Measurements from ENCODE around the gene SUDS3.
"Not testable (repeated sequence)": the region's sequence is repeated elsewhere in the genome, so short reads cannot be mapped to it uniquely, and the experiment has no call there.

The SUDS3 gene, protein sequence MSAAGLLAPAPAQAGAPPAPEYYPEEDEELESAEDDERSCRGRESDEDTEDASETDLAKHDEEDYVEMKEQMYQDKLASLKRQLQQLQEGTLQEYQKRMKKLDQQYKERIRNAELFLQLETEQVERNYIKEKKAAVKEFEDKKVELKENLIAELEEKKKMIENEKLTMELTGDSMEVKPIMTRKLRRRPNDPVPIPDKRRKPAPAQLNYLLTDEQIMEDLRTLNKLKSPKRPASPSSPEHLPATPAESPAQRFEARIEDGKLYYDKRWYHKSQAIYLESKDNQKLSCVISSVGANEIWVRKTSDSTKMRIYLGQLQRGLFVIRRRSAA

DNA sequence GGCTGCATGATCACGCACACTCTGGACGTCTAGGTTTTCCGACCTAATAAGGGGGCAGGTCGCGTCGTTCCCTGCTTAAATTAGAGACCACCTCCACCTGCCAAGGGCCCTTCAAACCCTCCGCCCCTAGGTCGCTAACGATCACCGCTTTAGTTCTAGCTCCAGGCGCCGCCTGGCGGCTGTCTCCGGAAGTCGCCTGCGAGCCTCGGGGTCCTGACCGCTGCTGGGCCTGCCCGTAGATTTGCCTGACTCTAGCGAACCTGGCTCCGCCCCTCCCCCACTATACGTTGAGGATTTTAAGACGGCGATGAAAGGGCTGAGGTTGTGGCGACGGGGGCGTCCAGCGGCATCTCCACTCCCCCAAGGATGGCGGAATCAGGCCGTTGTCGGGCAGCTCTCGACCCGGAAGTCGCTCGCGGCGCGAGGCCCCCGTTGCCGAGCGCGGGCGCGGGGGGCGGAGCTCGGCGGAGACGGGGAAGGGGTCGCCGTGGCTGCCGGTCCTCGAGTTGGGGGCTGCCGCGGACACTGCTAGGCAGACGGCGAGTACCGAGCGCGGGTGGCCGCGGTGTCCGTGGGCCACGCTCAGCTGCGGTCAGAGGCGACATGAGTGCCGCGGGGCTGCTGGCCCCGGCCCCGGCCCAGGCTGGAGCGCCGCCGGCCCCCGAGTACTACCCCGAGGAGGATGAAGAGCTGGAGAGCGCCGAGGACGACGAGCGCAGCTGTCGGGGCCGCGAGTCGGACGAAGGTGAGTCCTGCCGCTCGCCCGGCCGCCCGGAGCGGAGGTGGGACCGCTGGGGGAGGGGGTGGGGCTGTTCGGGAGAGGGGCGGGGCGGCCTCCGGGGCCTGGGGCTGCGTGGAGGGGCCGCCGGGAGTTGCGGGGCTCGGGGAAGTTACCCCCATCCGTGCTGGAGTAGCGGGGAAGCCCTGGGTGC lies at the start of gene SUDS3:
Gene SUDS3, plus strand, starts transcription at position 467 of the 932 bp plus-strand sequence. Its CDS starts 137 bp downstream, at position 604.
- peak; percentile 84 for DNase-seq

DNA sequence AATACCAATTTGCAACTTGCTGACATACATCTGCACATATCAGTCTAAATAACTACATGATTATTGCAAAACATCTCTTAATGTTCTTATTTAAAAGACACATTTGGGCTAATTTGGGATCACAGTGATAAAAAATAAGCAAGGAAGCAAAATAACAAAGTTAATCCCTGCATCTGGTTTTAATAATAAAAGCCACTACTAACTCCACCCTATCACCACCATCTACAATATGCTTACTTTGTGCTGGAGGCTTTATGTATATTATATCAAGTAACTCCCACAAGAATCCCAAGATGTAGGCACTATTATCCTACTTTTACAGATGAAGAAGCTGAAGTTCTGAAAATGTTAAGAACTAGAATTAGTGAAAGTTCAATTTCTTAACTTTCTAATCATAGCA lies 49.4 kb upstream of the SUDS3 start:
- DNase-seq: no peak

DNA sequence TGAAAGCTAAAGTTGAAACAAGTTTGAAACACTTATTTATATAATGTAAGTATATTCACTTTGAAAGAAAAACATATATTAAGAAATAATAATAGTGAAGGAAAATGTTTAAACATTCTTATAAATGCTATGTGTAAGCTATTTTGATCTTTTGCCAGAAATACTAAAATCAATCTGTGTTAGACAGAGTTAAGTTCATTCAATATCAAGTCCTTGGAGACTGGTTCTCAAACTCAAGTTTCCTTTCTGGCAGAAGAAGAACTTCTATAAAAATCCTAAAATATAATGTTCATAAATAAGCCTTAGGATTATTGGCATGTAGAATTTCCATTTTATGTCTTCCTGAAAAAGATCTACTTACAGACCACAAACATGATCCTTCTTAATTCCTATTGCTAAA lies 49.0 kb upstream of the SUDS3 start:
- no peak for DNase-seq

DNA sequence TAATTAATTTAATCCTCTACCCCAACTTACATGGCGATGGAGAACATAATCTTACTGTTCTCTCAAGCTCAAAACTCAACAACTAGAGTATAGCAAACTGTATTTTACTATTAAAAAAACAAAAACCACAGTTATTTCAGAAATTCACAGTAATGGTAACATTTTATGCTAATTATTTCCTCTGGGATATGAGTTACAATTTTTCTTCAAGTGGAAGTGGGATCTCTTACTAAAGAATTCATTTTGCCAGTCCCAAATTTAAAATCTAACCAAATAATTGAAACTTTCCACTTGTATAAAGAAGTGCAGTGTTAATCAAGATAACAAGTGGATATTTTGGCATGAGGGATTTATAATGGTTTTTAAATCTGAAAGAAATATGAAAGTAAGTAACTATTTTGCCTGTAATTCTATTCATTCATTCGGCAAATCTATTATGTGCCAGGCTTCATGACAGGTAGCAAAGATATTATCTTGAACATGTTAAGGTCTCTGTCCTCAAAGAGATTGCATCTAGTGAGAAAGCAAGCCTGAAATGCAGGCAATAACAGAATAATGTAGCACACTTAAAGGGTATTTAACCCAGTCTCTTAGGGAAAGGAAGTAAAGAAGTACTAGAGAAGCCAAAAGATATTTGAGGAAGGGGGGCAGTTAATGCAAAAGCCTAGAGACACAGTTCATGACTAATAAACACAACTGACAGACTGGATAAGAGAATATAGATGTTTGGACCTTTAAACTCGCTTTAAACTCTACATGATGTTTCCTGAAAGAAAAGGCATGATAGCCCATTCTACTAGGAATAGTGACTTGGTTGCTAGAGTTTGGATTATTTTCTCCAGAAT lies 47.6 kb upstream of the SUDS3 start:
- DNase-seq: no peak

DNA sequence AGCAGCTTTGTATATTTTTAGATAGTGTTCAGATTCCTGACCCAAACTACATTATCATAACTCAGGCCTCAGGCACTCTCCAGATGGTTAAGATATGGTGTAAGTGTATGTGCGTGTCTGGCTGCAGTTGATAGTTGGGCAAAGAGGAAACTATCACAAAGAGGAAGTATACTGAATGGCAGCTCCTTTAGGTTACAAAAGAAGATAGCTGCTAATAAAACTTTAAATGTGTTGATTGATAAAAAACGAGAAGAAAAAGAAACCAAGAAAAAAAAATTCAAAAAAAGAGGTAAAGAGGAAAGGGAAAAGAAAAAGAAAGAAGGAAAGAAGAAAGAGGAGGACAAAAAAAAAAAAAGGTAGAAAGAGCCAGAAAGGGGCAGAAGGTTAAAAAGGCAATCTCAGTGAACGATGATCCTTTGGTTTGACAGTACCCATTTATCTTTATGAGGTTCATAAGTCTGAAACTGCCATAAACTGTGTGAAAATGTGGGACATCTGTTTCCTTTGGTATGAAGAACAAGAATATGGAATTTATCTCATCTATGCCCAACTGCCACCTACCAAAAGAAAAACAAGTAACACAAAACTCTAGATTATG lies 45.8 kb upstream of the SUDS3 start:
- no peak for DNase-seq

DNA sequence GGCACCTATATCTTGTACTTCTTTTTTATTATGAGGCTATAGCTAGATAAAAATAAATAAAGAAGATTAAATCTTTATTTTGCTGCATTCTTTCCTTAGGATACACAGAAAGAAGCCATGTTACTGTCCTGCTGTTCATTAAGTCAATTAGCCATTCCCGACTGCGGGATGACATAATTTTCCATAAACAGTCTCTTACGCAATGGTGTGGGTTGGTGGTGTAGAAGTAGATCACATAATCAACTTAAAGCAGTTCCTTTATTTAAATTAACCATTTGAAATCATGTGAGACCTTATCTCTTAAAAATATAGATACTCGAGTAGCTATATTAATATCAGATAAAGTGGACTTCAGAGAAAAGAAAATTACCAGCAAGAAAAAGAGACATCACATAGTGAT lies 43.8 kb upstream of the SUDS3 start:
- DNase-seq: no peak

DNA sequence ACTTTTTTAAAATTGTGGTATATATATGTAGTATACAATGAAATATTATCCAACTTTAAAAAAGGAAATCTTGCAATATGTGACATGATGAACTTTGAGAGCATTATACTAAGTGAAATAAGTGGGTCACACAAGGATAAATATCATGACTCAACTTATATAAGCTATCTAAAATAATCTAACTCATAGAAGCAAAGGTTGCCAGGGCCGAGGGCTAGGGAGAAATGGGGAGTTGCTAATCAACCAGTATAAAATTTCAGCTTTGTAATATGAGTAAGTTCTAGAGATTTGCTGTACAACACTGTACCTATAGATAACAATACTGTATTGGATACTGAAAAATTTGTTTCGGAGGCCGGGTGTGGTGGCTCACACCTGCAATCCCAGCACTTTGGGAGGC lies 42.1 kb upstream of the SUDS3 start:
- DNase-seq: no peak

DNA sequence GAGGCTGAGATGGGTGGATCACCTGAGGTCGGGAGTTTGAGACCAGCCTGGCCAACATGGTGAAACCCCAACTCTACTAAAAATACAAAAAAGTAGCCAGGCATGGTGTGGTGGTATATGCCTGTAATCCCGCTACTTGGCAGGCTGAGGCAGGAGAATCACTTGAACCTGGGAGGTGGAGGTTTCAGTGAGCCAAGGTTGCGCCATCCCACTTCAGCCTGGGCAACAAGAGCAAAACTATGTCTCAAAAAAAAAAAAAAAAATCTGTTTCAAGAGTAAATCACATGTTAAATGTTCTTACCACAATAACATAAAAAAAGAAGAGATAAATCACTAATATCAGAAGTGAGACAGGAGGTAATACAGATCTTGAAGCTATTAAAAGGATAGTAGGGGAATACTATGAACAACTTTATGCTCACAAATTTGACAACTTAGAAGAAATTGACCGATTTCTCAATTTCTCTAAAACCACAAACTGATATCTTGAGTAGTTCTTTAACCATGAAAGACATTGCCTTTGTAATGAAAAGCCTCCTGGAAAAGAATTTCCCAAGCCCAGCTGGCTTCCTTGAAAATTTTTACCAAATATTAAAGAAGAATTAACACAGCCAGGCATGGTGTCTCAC lies 41.3 kb upstream of the SUDS3 start:
- DNase-seq: no peak

DNA sequence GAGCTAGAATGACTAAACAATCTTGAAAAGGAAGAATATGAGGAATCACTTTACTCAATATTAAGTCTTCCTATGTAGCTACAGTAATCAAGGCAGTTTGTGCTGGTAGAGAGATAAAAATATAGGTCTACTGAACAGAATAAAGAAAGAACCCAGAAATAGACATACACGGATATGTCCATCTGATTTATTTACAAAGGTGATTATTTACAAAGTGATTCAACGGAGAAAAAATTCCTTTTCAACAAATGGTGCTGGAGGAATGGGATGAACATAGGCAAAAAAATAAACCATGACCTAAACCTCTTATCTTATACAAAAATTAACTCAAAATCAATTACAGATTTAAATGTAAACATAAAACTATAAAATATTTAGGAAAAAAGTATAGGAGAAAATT lies 40.2 kb upstream of the SUDS3 start:
- DNase-seq: no peak

DNA sequence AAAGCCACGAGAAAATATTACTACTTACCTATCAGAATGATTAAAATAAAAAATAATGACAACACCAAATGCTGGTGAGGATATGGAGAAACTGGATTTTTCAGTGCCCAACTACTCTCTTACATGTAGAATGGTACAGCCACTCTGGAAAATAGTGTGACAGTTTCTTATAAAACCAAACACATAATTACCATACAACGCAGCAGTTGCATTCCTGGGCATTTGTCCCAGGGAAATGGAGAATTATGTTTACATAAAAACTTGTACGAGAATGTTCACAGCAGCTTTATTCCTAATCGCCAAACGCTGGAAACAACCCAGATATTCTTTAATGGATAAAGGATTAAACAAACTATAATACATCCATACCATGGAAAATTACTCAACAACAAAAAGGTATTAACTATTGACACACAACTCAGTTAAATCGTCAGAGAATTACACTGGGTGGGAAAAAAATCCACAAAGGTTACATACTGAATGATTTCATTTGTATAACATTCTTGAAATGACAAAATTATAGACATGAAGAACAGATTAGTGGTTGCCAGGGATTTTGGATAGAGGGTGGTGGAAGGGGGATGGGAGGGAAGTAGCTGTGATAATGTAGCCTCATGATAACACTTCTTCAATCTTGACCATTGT lies 39.0 kb upstream of the SUDS3 start:
- no peak for DNase-seq

DNA sequence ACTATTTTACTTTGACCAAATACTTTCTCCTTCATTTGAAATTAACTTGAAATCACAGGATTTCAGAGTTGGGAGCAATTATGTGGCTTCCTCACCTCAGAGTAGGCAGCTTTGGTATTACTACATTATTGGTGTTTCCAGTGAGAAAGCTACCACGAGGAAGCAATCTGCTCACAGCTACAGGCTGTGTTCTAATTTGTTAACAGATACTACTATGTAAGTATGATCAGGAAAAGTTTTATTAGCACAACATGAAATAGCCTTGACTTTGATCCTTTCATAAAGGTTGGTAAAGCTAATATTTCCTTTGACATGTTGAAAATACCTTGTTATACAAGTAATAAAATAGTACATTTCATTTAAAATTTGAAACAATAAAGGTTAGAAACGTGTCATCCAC lies 34.3 kb upstream of the SUDS3 start:
- no peak for DNase-seq

DNA sequence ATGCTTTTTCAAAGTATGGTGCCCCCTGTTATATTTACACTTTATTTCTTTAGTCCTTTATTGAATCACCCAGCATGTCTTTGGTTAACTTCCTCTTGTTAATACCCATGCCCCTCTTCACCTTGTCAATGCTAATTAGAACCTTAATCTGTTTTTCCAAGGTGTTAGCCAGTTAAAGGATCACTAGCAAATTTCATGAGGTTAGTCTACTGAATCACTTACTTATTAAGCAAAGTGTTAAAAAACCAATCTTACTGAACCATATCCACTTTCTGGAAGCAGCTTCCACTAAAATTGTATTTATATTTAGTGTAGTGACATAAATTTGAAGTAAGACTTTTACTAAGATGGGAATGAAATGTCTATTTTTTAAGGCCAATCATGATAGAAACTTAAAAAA lies 31.5 kb upstream of the SUDS3 start:
- DNase-seq: no peak

DNA sequence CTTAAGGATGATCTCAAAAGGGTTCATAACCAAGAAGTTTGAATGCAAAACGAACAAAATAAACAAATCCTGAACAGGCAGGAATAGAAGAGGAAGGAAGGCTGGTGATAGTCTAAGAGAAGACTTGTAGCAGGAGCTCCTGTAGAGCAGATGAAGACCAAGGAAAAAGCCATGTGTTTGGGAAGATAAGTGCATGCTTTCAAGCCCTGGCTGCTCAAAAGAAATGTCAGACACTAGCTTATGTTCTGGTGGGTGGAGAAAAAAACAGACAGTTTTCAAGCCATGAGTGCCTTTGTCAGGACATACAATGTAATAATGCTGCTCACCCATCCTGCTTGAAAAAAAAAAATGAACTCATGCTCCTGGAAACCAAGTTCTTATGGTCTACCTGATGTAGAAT lies 31.0 kb upstream of the SUDS3 start:
- DNase-seq: no peak

DNA sequence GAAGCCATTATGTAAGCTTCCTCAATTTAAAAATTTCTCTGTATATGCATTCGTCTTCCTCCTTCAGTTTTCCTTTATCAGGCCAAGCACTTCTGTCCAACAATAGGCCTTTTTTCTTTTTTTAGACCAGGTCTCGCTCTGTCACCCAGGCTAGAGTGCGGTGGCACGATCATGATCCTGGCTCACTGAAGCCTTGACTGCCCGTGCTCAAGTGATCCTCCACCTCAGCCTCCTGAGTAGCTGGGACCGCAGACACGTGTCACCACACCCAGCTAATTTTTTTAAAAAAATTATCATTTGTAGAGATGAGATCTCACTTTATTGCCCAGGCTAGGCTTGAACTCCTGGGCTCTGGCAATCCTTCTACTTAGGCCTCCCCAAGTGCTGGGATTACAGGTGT lies 29.5 kb upstream of the SUDS3 start:
- no peak for DNase-seq

DNA sequence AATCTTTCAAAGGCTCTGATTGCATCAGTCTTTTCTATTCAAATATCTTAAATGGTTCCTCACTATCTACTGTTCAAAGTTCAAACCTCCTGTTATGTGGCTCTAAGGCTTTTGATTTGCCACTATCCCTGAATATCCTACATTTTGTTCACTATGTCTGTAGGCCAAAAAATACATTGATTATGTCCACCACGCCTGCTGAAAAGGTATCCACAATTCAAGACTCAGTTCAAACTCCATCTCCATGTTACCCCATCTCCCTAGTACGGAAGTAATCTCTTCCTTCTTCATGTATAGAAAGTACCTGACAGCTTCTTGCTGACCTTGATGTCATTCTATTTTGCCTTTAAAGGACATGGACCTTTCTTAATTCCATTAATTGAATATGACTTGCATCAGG lies 28.4 kb upstream of the SUDS3 start:
- DNase-seq: no peak

DNA sequence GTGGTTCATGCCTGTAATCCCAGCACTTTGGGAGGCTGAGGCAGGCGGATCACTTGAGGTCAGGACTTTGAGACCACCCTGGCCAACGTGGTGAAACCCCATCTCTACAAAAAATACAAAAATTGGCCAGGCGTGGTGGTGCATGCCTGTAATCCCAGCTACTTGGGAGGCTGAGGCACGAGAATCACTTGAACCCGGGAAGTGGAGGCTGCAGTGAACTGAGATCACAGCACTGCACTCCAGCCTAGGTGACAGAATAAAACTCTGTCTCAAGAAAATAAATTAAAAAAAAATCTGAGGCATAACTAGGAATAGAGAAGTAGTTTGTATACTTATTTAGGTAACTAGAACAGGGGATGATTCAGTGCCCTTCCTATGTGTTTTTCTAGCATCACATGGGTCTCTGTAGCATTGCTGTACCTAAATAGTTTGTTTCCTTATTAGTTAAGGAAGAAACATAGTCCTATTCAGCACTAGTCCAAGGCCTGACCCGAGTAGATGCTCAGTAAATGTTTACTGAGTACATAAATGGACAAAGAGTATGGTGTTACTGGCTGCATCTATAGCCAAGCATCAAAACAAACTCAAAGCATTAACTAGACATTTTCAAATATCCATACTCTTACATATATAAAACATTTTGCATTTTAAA lies 25.3 kb upstream of the SUDS3 start:
- DNase-seq: no peak

DNA sequence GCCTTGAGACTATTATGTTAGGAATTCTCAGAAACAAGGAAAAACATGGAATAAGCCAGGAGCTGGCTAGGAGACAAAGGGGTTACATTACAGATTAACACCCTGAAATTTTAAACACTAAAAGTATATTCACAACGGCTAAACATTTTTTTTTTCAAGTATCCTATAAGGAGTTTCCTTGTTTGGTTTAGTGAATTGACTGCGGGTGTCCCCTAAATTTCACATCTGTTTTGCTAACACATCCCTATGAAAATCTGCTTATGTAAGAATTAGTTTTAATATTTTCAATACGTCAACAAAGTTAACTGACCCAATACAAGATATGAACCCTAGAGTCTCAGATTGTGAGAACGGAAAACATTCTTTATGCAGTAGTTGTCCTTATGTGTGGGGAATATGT lies 22.6 kb upstream of the SUDS3 start:
- no peak for DNase-seq

DNA sequence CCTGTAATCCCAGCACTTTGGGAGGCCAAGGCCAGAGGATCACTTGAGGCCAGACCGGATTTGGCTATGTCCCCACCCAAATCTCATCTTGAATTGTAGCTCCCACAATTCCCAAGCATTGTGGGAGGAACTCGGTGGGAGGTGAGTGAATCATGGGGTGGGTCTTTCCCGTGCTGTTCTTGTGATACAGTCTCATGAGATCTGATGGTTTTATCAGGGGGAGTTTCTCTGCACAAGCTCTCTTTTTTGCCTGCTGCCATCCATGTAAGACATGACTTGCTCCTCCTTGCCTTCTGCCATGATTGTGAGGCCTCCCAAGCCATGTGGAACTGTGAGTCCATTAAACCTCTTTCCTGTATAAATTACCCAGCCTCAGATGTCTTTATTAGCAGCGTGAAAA lies 21.9 kb upstream of the SUDS3 start:
- DNase-seq: not testable (repeated sequence)

DNA sequence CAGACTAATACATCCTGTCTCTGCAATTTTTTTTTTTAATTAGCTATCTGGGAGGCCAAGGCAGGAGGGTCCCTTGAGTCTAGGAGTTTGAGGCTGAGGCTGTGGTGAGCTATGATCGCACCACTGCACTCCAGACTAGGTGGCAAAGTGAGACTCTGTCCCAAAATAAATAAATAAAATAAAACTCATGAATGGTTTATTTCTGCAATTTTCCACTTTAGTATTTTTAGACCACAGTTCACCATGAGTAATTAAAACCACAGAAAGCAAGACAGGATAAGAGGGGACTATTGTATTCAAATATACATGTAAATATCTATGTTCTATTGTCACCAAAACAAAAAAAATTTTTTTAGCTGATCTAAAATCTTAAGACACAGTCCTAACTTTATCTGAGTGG lies 21.5 kb upstream of the SUDS3 start:
- DNase-seq: no peak

DNA sequence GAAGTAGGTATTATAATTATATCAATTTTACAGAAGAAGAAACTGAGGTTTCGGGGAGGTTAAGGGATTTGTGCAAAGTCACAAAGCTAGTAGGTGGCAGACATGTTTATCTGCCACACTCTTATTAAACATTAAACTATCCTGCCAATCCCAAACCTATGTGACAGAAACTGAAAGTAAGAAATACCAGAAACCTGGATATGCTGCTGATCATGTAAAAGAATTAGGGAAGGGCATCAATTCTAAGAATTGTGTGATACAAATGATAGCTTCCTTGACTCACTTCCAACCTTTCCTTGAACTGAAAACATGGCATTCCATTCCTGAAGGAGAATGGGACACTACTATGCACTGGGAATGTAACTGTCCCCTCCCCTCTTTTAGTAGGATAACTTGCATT lies 20.5 kb upstream of the SUDS3 start:
- DNase-seq: no peak

DNA sequence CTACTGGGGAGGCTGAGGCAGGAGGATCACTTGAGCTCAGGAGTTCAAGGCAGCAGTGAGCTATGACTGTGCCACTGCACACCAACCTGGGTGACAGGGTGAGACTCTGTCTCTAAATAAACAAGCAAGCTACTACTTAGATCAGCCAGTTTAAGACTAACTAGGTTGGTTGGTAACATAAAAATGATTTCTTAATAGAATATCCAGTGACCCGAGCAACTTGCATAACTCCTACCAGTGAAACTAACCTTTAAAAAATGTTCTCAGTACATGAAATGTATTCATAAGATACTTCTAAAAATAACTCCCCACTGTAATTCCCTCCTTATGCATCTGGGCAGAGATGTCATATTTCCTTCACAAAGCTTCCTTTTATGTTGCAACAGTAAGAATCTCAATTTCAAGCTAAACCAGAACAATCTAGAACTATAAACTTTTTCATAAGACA lies 19.5 kb upstream of the SUDS3 start:
- DNase-seq: no peak
